GM19372 (cell line): ENCODE measurements around the gene DNAJC3.
"Not testable (repeated sequence)": the region's sequence is repeated elsewhere in the genome, so short reads cannot be mapped to it uniquely, and the experiment has no call there.

Experiments used
- ATAC-seq: cut with Tn5 transposase; IDR thresholded peaks from one replicate; pipeline ENCODE4 v1.9.1; 2021; ENCODE audit warnings: mild to moderate bottlenecking, low read depth, moderate library complexity; ENCODE audit not compliant: unreplicated experiment

Gene DNAJC3

DNA sequence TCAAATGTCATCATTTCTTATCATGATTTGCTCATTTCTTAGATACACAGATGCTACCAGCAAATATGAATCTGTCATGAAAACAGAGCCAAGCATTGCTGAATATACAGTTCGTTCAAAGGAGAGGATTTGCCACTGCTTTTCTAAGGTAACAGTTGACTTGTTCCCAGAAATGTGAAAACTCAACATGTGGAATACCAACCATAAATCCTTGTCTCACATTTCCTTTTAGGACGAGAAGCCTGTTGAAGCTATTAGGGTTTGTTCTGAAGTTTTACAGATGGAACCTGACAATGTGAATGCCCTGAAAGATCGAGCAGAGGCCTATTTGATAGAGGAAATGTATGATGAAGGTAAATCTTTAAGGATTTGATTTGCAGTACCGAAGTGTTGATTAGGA is 86.7 kb downstream of the DNAJC3 start:
- ATAC-seq = no peak

DNA sequence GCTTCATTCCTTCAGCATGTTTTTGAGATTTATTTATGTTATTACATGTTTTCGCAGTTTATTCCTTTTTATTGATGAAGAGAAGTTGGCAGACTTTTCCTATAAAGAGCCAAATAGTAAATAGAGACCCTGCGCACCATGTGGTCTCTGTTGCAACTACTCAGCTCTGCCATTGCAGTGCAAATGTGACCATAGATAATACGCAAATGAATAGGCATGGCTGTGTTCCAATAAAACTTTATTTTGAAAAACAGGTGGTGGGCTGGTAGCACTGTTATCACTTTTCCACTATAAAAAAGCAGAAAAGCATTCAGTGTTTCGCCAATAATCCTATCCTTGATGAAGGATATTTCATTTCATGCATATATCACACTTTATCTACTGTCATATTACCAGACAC is 95.0 kb downstream of the DNAJC3 start:
- no peak for ATAC-seq

DNA sequence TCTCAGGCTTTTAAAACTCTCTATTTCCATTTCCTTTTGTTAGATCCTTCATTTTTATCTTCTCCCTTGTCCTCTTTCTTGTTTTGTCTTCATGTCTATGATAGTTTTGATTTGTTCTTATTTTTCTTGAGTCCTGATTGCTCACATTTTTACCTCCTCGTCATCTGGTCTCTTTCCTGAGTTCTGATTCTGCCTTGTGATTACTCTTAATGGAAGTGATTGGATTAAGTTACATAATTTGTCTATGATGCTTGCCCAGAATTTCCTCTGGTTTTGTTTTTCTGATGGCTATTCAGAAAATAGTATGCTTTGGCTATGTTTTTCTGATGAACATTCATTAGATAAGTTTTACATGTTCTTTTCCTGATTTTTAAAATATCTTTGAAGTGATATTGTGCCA is 102.6 kb downstream of the DNAJC3 start:
- no peak for ATAC-seq

DNA sequence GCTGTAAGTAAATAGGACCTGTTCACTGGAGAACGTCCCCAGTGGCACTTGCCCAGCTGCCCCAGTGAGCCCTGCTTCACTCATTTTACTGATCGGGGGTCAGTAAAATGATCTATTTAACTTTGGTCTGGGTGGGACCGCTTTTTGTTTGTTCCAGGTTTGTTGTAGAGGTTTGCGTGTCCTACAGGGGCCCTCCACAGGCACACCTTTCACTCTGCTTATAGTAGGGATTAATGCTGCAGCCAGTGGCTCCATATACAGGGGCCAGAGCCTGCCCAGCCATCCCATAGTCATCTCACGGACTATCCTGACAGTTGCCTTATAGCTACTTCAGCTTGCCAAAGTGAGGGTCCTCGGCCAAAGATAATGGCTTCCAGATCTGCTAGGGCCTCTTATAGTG is 104.1 kb downstream of the DNAJC3 start:
- ATAC-seq = no peak

DNA sequence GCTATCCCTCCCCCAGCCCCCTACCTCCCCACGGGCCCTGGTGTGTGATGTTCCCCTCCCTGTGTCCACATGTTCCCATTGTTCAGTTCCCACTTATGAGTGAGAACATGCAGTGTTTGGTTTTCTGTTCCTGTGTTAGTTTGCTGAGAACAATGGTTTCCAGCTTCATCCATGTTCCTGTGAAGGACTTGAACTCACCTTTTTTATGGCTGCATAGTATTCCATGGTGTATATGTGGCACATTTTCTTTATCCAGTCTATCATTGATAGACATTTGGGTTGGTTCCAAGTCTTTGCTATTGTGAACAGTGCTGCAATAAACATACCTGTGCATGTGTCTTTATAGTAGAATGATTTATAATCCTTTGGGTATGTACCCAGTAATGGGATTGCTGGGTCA is 105.0 kb downstream of the DNAJC3 start:
- ATAC-seq = not testable (repeated sequence)

DNA sequence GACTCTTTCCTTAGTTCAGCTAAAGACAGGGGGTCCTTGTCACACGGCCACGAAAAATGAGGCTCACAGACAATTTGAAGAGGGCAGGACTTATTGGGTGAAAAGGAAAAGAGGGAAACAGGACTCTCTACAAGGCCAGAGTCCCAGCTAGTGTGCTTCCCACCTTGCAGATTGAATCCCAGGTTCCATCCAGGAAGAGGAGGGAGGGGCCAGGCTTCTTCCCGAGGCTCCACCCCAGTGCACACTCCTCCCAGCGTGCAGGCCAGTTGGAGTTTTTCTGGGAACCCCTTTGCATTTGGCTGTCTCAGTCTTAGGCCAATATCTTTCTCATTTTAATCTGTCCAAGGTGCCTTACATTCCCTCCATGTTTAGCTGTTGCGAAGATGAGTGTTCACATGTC is 106.8 kb downstream of the DNAJC3 start:
- ATAC-seq = no peak

DNA sequence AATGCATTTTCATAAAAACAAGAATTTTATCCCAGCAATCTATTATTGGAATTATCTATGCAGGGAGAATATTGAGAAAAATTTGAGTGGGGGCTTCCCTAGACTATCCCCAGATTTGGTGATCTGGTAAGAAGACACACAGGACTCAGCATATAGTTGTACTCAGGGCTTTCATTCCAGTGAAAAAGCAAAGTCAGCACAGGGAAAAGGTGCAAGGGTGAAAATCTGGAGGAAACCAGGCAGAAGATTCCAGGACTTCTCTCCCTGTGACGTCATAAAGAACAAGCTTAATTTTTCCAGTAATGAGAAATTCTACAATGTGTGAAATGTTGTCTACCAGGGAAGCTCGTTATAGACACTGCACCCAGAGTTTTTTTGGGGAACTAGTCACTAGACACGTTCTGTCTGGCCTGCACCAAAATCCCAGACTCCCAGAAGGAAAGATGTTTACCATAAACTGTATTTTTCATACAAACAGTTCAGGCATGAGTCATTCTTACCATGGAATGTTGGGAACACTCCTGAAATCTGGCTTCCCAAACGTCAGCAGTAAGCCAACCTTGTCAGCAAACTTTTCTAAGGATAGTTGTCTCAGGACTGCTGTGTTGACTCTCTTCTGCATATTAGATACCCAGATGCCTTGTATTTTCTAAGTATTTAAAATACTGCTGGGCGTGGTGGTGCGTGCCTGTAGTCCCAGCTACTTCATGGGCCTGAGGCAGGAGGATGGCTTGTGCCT is 107.4 kb downstream of the DNAJC3 start:
- ATAC-seq = no peak

DNA sequence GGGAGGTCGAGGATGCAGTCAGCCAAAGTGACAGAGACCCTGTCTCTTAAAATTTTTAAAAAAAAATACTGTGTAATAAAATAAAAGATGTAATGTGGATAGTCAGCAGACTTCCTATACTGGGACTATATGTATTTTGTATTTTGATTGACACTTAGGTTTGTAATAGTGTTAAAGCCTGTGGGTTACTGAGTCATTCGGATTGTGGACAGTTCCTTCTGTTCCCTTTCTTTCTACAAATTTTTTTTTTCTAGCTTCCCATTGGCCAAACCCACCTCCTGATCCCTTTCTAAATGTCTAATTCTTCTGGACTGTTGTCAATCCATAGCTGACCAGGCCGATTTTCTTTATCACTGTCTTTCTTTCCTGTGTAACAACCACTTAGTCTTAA is 108.0 kb downstream of the DNAJC3 start:
- no peak for ATAC-seq

DNA sequence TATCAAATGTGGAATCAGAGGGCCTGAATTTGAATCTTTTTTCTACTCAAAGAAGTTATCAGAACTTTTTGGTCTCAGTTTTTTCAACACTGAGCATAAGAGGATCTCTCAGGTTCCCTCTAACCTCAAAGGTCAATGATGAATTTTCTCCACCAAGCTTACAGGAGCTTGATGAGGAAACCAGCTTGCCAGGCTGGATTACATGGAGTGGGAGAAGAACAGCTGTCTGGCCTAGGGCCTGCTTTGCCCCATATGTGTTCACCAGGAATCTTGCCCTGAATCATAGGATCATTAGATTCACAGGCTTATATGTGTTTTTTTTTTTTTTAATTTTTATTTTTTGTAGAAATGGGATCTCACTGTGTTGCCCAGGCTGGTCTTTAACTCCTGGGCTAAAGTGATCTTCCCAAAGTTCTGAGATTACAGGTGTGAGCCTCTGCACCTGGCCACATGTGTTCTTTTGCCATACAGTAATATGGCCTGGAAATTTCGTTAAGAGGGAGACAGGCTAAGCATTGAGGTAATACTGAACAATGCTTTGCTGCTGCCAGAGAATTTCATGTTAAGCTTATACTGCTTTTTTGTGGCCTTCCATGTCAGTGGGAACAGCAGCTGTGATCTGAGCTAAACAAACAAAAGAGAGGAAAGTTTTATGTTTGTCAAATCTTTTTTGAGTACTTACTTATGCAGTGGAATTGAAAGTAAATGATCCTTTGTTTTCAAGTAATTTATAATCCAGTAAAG is 110.6 kb downstream of the DNAJC3 start:
- ATAC-seq = no peak

DNA sequence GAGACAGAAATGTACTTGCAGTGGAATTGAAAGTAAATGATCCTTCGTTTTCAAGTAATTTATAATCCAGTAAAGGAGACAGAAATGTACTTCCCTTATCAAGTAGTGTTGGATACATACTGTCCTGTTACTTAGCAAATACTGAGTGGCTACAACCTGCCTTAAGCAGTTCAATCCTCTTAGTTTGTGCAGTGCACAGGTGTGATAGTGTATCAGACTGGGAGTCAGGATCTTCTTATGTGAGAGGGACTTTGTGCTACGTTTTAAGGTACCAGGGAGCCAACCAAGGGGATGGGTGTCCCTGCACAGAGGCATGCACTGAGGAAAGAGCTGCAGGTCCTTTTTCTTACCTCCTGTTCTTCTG is 111.1 kb downstream of the DNAJC3 start:
- ATAC-seq = no peak

DNA sequence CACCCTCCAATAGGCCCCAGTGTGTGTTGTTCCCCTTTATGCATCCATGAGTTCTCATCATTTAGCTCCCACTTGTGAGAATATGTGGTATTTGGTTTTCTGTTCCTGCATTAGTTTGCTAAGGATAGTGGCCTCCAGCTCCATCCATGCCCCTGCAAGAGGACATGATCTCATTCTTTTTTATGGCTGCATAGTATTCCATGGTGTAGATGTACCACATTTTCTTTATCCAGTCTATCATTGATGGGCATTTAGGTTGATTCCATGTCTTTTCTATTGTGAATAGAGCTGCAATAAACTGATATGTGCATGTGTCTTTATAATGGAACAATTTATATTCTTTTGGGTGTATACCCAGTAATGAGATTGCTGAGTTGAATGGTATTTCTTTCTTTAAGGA is 112.4 kb downstream of the DNAJC3 start:
- not testable (repeated sequence) for ATAC-seq

DNA sequence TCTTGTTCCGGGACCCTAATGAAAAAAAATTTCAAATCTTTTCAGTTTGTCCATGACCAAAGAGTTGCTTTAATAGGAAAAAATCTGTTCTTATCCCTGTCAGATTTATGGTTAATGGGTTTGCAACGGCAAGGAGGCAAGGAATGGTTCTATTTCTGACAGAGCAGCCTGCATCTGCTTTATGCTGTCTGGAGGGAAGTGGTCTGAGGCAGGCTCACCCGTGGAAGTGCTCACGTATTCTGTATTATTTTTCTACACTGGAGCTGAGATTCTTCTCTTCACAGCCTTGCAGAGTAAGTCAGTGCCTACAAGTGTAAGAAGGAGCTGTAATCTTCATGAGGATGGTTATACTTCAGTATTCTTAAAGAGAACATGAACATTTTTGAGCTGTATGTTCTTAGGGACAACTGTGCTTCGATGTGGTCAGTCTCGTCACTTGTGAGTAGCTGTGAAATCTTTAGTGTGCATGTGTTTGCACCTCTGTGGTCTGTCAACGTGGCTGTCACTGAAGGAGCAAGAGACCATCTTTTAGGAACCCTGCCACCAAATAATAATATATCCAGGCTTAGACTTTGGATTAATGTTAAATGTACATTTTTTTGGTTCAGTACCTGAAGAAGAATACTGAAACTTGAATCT is 114.3 kb downstream of the DNAJC3 start:
- no peak for ATAC-seq

DNA sequence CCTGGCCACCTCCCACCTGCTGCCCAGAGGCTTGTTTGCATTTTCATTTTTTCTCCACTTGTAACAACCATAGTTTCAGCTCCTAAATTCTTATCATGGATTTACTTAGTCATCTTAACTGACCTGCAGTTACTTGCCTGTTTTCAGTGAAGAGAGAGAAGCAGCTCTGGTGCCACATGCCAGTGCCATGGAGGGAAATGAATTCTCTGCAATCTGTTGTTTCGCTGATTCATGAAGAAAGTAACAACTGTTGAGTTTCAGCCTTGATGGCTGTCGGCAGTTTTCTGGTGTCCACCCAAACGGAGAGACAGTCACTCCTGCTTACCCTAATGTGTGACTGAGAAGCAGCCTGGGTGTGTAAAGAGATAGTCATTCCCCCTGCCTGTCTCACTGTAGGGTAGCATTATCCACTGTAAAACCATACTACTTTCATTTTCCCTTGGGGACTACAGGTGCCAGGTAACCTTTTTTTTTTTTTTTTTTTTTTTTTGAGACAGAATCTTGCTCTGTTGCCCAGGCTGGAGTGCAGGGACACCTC is 116.1 kb downstream of the DNAJC3 start:
- ATAC-seq = no peak

DNA sequence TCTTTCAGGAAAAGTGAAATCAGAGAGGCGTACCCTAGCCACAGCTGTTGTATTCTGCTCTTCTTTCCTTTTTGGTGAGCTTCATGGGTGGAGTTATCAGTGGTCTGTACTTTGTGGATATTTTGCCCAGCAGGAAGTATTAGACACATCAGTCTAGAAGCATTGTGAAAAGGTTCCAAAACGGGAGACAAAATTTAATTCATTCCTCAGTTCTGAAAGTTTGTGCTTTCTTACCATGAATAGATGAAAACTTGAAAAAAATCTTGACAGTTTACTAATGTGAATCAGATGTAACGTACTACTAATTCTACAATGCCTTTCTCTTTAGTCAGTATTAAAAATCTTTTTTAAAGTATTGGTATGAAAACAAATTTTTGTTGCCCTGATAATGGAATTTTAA is 116.8 kb downstream of the DNAJC3 start:
- ATAC-seq = no peak

DNA sequence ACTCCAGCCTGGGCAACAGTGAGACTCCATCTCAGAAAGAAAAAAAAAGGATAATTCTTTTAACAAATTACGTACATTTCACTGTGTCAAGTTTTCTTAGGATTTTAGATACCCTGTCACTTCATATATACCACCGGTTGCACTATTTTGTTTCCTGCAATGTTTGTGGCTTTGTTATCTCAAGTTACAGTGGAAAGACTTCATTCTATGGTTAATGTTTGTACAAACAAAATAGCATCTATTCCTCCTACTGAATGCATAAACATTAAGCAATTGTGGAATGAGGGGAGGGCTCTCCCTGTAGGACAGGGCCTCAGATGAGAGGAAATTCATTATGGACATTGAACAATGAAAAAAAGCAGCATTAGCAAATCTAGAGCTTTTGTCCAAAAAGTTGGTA is 120.1 kb downstream of the DNAJC3 start:
- no peak for ATAC-seq

DNA sequence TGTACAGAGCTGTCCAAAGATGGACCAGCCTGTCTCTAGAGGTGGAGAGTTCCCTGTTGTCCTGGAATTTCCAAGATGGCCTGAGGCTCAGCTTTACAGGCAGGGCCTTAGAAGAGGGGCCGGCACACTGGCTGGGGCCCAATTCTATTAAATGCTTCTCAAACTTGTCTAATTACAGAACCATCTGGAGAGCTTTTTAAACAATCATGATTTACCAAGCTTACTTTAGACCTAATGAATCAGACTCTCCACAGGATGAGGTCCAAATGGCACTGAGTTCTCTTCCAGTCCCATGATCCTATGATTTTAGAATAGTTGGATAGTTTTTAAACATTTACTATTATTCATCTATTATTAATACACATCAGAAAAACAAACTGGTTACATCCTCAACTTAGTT is 123.5 kb downstream of the DNAJC3 start:
- ATAC-seq = no peak

DNA sequence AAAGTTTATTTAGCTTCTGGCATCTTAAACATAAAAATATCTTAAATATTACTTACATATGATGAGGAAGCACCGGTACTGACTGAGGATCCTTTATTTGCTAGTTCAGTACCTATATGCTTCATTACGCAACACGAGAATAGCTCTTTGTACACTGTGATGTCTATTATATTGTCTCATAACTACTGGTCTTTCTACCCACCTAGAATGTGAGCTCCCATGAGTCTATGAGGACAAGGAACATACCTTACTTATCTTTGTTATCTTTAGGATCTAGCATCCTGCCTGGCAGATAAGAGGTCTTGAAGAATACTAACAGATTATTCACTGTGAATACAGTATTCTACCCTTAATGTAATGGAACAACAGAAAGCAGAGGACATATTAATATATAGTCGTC is 124.9 kb downstream of the DNAJC3 start:
- ATAC-seq = no peak

DNA sequence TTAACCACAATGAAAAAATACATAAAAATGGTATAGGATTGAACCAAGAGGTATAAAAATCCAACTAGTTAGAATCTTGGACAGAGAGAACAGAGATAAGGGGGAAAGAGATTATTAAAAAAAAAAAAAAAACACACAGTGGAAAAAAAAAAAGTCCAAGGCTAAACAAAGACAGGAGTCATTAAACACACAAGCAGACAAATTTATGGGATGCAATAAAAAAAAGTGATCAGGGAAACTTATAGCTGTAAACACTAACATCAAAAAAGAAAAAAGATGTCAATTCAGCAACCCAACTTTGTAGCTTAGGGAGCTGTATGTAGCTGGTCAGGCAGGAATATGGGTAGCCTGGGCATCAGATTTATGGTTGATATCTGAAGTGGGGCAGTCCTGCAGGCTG is 129.0 kb downstream of the DNAJC3 start:
- ATAC-seq = no peak

DNA sequence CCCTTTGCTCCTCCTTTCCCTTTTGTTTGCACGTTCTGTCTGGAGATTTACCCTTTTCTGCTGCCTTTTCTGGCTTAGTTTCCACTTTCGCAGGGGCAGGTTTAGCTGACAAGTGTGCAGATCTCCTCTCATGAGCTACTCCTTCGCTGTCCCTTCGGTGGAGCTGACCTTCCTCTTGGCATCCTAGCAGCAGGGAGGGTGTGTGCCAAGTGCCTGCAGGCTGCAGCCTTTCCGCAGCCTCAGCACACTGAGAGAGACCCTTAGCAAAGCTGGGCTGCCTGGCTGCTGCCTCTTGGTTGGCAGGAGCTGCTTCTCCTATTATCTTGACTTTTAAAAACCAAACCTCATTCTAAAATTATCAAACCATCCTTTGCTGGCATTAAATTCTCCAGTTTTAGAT is 132.5 kb downstream of the DNAJC3 start:
- no peak for ATAC-seq

DNA sequence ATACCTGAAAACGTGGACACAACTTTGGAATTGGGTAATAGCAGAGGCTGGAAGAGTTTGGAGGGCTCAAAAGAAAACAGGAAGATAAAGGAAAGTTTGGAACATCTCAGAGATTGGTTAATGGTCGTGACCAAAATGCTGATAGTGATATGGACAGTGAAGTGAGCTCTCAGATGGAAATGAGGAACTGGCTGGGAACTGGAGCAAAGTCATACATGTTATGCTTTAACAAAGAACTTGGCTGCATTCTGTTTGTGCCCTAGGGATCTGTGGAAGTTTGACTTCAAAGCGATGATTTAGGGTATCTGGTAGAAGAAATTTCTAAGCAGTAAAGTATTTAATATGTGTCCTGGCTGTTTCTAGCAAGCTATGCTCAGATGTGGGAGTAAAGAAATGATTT is 136.2 kb downstream of the DNAJC3 start:
- ATAC-seq = no peak

DNA sequence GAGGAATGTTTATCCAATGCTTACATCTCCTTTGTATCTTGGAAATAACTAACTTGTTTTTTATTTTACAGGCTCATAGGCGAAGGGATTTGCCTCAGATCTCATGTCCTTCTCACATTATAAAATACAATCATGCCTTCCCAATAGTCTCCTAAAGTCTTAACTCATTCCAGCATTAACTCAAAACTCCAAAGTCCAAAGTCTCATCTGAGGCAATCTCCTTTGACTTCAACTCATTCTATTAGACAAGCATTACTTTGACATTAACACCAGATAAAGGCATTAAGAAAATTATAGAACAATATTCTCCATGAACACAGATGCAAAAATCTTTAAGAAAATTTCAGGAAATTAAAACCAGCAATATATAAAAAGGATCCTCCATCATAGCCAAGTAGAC is 137.6 kb downstream of the DNAJC3 start:
- ATAC-seq = no peak

DNA sequence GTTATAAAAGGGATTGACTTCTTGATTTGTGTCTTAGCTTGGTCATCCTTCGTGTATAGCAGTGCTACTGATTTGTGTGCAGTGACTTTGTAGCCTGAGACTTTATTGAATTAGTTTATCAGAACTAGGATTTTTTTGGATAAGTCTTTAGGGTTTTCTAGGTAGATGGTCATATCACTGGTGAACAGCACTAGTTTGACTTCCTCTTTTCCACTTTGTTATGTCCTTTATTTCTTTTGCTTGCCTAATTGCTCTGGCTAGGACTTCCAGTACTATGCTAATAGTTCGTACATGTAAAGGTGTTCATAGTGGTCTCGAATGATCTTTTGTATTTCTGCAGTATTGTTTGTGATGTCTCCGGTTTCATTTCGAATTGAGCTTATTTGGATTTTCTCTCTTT is 145.4 kb downstream of the DNAJC3 start:
- no peak for ATAC-seq
